Mucosa of descending colon (tissue), 3 donors: Measurements from ENCODE around the gene ANKRD33B. TPM values are rescaled to one million over a fixed set of nuclear protein-coding genes. Genes with fewer than 3 reads are reported as not detected.

Experiments
- ATAC-seq: fragments of 200-7000 bp; cut with Tn5 transposase; one replicate; pipeline ENCODE4 v1.9.1; 2020; ENCODE audit warnings: mild to moderate bottlenecking, moderate library complexity
- DNase-seq, 3 donors: peaks; one replicate each; pipeline ENCODE4 v3.0.0-alpha.2; 2020
- H3K36me3 ChIP-seq: fragments of 200-600 bp; one replicate; pipeline ENCODE4 v1.8.0; 2021; ENCODE audit warnings: low read depth, mild to moderate bottlenecking
- H3K4me1 ChIP-seq: fragments of 200-600 bp; one replicate; pipeline ENCODE4 v1.8.0; 2021; ENCODE audit warnings: low read depth, mild to moderate bottlenecking
- H3K4me3 ChIP-seq: fragments of 200-600 bp; one replicate; pipeline ENCODE4 v1.8.0; 2021; ENCODE audit warnings: mild to moderate bottlenecking
- H3K9me3 ChIP-seq: fragments of 200-600 bp; one replicate; pipeline ENCODE4 v1.8.0; 2021; ENCODE audit warnings: mild to moderate bottlenecking
- intact Hi-C, 2 donors: fragments of 100-400 bp; cut with DNase I in 1 of 2; cut with micrococcal nuclease in 1 of 2; formaldehyde crosslinking; loops; one replicate each; pipeline versions ENCODE4 v1.11.0 to v1.11.1; 2022; cut with DNase I, micrococcal nuclease
- total RNA-seq, 3 donors: library from RNA; stranded (reverse); fragmentation: NEBNext Ultra II Directional in 2 of 3; extraction: Animal tissue kit (Norgen Biotek cat#: 25700) in 2 of 3; gene quantifications; one replicate each; pipeline versions ENCODE4 v1.2.1 to v1.2.4, GENCODE V29; 2021 to 2023
- TF ChIP-seq, protein P1 (sequence below): fragments of 200-600 bp; IDR thresholded peaks from one replicate; pipeline ENCODE4 v1.8.0; 2022; ENCODE audit warnings: antibody characterized with exemption, mild to moderate bottlenecking
- donor health status: DM: no; HTN: no; CAD: no; lungs with moderate emphysema.
- donor health status: DM: no; HTN: no; CAD: no.
- donor health status: DM: no; HTN: yes; CAD: no.

Gene ANKRD33B
- total RNA-seq, 3 donors from 2014 or later, result 0.96 to 3.3 (median 1.7) TPM

DNA sequence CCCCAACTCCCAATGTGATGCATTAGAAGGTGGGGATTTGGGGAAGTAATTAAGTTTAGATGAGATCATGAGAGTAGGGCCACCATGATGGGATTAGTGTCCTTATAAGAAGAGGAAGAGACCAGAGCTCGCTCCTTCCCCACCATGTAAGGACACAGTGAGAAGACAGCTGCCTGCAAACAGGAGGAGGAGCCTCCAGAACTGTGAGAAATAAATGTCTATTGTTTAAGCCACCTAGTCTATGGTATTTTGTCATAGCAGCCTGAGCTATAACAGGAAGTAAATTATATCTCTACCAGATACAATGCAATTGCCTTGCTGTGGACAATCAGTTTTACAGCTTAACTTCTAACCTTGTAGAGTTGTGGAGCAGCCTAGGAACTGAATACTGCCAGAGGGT is 58.0 kb downstream of the ANKRD33B start:
- TF ChIP-seq, protein P1, sequence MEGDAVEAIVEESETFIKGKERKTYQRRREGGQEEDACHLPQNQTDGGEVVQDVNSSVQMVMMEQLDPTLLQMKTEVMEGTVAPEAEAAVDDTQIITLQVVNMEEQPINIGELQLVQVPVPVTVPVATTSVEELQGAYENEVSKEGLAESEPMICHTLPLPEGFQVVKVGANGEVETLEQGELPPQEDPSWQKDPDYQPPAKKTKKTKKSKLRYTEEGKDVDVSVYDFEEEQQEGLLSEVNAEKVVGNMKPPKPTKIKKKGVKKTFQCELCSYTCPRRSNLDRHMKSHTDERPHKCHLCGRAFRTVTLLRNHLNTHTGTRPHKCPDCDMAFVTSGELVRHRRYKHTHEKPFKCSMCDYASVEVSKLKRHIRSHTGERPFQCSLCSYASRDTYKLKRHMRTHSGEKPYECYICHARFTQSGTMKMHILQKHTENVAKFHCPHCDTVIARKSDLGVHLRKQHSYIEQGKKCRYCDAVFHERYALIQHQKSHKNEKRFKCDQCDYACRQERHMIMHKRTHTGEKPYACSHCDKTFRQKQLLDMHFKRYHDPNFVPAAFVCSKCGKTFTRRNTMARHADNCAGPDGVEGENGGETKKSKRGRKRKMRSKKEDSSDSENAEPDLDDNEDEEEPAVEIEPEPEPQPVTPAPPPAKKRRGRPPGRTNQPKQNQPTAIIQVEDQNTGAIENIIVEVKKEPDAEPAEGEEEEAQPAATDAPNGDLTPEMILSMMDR, result no peak
- ATAC-seq (peak; percentile 80), DNase-seq (no peak)
- H3K9me3 ChIP-seq, result no peaks in the 10 kb centered on the region
- no peak overlapping the region for H3K4me3 ChIP-seq
- H3K4me1 ChIP-seq, result peaks cover 13% of the 10 kb centered on the region
- intact Hi-C loops, result loop anchor here in 1 of 2 donors (10.0 kb wide), 1 partner anchor 337 kb away; no protein-coding TSS in a partner anchor
- H3K36me3 ChIP-seq, result no peaks in the 10 kb centered on the region

DNA sequence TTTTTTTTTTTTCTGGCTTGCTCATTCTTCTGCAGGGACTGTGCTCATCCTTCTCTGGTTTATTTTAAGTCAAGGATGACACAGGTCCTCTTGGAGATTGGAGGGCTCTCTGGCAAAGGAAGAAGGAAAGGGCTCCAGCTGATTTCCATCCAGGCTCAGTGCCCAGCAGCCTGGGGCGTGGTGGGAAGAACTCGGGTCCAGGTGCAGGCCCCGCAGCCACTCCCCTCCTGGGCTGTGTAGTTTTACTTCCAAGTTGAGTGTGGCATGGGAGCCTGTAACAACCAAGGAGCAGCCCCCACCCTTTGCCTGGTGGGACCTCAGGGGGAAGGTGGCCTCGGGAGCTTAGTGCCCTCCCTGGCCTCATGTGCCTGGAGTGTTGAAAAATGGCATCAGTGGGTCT is 58.9 kb downstream of the ANKRD33B start:
- intact Hi-C loops, result loop anchor here in 1 of 2 donors (10.0 kb wide), 1 partner anchor 338 kb away; no protein-coding TSS in a partner anchor
- H3K4me3 ChIP-seq, result no peak overlapping the region
- no peaks in the 10 kb centered on the region for H3K9me3 ChIP-seq
- TF ChIP-seq, protein P1, result no peak
- no peaks in the 10 kb centered on the region for H3K36me3 ChIP-seq
- H3K4me1 ChIP-seq, result peaks cover 16% of the 10 kb centered on the region
- ATAC-seq (peak; percentile 73), DNase-seq (peak in 2 of 3 donors; percentile 72 to 74)

DNA sequence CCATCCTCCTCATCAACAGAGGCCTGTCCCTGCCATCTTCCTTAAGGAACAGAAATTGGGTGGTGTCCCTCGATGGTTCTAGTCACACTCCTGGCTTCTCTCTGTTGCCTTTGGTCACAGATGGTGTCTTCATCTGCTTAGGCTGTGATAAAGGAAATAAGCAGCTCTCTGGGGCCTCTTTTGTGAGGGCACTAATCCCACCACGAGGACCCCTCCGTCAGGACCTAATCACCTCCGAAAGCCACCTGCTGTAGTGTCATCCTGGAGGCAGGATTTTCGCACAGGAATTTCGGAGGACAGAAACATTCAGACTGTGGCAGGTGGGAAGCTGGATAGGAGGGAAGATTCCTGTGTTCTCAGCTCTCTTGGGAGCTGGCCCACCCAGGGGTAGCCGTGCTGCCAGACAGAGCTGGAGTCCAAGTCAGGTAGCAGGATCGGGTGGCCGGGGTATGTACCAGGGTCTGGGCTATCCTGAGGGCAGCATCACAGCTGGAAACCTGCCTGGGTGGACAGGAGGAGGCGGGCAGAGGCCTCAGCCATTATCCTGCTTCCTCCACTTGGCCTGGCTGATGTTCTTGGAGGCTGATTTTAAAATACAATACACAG is 59.5 kb downstream of the ANKRD33B start:
- Histone ChIP-seq H3K9me3 (no peaks in the 10 kb centered on the region), H3K36me3 (no peaks in the 10 kb centered on the region), H3K4me1 (peaks cover 16% of the 10 kb centered on the region), H3K4me3 (no peak overlapping the region)
- DNase-seq (no peak), ATAC-seq (no peak)
- intact Hi-C loops, result loop anchor here in 1 of 2 donors (10.0 kb wide), 1 partner anchor 339 kb away; no protein-coding TSS in a partner anchor
- TF ChIP-seq, protein P1, result no peak

DNA sequence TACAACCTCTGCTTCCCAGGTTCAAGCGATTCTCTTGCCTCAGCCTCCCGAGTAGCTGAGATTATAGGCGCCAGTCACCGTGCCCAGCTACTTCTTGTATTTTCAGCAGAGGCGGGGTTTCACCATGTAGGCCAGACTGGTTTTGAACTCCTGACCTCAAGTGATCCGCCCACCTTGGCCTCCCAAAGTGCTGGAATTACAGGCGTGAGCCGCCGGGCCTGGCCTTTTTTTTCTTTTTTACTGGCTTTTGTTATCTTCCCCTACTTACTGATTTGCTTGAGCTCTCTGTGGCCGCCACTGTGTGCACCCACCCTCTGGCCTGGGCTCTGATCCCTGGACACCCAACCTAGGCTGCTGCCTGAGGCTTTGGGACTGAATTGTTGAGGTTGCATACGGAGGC is 60.3 kb downstream of the ANKRD33B start:
- Histone ChIP-seq H3K9me3 (no peaks in the 10 kb centered on the region), H3K36me3 (no peaks in the 10 kb centered on the region), H3K4me1 (peaks cover 16% of the 10 kb centered on the region), H3K4me3 (no peak overlapping the region)
- no peak for DNase-seq
- intact Hi-C loops, result loop anchor here in 1 of 2 donors (10.0 kb wide), 1 partner anchor 339 kb away; no protein-coding TSS in a partner anchor
- peak; percentile 8 for ATAC-seq
- TF ChIP-seq, protein P1, result no peak

DNA sequence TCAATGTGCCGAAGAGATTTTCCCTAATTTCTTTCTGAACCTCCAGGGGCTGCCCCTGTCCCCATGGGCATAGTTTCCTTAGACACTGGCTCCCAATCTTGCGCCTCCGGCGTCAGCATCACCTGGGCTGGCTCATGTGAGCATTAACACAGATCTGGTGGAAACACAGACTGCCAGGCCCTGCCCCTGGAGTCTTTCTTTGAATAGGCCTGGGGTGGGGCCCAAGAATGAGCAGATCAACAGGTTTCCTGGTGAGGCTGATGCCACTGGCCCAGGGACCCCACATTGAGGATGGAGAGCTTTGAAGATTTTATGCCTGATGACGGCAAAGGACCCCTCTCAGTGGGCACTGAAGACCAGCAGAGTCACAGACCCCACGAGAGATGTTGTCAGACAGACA is 60.8 kb downstream of the ANKRD33B start:
- Histone ChIP-seq H3K9me3 (no peaks in the 10 kb centered on the region), H3K4me1 (peaks cover 16% of the 10 kb centered on the region), H3K36me3 (no peaks in the 10 kb centered on the region), H3K4me3 (no peak overlapping the region)
- intact Hi-C loops, result loop anchor here in 1 of 2 donors (5.0 to 10.0 kb wide), 2 partner anchors 172 to 340 kb away; no protein-coding TSS in a partner anchor
- TF ChIP-seq, protein P1, result no peak
- DNase-seq (no peak), ATAC-seq (no peak)
